ENCODE results near the gene KHDC4.

GRCh38 chr1:155940482-155940992 lies 6.3 kb upstream of the KHDC4 start:
- no peak for TF ChIP-seq CTCF (IDR thresholded peaks at IDR 0.05)
- TF ChIP-seq POLR2A (IDR thresholded peaks at IDR 0.05) = no peak

Measured in tibial nerve (tissue), 3 donors.